Measurements from ENCODE around the gene CCDC106. TPM values are rescaled to one million over a fixed set of nuclear protein-coding genes. Genes with fewer than 3 reads are reported as not detected.

CCDC106 gene
- total and polyA plus RNA-seq, 8 donors = 9.7 to 16.8 (median 14.7) TPM

GRCh38 chr19:55700813-55701212, 52.8 kb downstream of the CCDC106 start:
- intact Hi-C loops (cut with DNase I) = no loop called here
- H3K36me3 ChIP-seq = peaks cover 0 to 67% of the 10 kb centered on the region in 2 donors
- H3K27me3 ChIP-seq = no peaks in the 10 kb centered on the region
- H3K9me3 ChIP-seq = no peaks in the 10 kb centered on the region
- ATAC-seq (no peak), DNase-seq (no peak)
- H3K4me1 ChIP-seq = no peaks in the 10 kb centered on the region
- TF ChIP-seq, protein P1, sequence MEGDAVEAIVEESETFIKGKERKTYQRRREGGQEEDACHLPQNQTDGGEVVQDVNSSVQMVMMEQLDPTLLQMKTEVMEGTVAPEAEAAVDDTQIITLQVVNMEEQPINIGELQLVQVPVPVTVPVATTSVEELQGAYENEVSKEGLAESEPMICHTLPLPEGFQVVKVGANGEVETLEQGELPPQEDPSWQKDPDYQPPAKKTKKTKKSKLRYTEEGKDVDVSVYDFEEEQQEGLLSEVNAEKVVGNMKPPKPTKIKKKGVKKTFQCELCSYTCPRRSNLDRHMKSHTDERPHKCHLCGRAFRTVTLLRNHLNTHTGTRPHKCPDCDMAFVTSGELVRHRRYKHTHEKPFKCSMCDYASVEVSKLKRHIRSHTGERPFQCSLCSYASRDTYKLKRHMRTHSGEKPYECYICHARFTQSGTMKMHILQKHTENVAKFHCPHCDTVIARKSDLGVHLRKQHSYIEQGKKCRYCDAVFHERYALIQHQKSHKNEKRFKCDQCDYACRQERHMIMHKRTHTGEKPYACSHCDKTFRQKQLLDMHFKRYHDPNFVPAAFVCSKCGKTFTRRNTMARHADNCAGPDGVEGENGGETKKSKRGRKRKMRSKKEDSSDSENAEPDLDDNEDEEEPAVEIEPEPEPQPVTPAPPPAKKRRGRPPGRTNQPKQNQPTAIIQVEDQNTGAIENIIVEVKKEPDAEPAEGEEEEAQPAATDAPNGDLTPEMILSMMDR (IDR thresholded peaks at IDR 0.05) = no peak
- no peak overlapping the region for H3K27ac ChIP-seq
- no peak overlapping the region for H3K4me3 ChIP-seq

DNA sequence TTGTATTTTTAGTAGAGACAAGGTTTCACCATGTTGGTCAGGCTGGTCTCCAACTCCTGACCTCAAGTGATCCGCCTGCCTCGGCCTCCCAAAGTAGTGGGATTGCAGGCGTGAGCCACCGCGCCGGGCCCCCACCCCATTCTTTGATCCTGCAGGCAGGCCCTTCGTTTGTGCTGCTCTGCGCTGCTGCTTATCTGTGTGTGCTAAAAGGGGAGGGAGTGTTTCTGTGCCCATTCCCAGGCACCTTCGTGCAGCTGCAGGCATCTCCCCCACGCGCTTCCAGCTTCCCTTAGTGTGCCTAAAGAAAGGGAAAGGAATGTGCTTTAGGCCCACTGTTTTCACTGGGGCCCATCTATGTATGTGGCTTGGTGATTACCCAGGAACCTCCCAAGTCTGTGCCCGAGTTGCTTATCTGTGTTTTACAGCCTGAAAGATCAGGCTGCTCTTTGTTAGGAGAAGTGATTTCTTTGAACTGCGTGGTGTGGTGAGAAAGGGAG, 54.2 kb downstream of the CCDC106 start:
- peaks cover 0 to 53% of the 10 kb centered on the region in 2 donors for H3K36me3 ChIP-seq
- TF ChIP-seq, protein P1 (IDR thresholded peaks at IDR 0.05) = no peak
- H3K27ac ChIP-seq = no peak overlapping the region
- DNase-seq (no peak), ATAC-seq (no peak)
- intact Hi-C loops (cut with DNase I) = no loop called here
- no peak overlapping the region for H3K4me3 ChIP-seq
- no peaks in the 10 kb centered on the region for H3K4me1 ChIP-seq
- H3K9me3 ChIP-seq = no peaks in the 10 kb centered on the region
- no peaks in the 10 kb centered on the region for H3K27me3 ChIP-seq

Other genes with a start within 250 kb of the CCDC106 start
- 10 to 100 TPM; 26.5 to 39.1 TPM for gene UBE2S, start 240.4 kb upstream of the CCDC106 start, total RNA-seq
- gene UBE2S, start 240.4 kb upstream of the CCDC106 start, polyA plus RNA-seq (ENCODE audit: insufficient read length in 6 of 6) = 10 to 100 TPM; 27.4 to 71.2 (median 35.7) TPM
- gene SHISA7, start 204.9 kb upstream of the CCDC106 start, total RNA-seq = not detected
- gene SHISA7, start 204.9 kb upstream of the CCDC106 start, polyA plus RNA-seq (ENCODE audit: insufficient read length in 6 of 6) = under 1 TPM; 0.11 to 0.23 (median 0.20) TPM
- gene ISOC2, start 186.6 kb upstream of the CCDC106 start, total RNA-seq = 10 to 100 TPM; 36.2 to 49.4 TPM
- gene ISOC2, start 186.6 kb upstream of the CCDC106 start, polyA plus RNA-seq (ENCODE audit: insufficient read length in 6 of 6) = 10 to 100 TPM; 23.8 to 38.3 (median 29.6) TPM
- gene C19orf85, start 183.5 kb upstream of the CCDC106 start, total RNA-seq = not detected
- not detected for gene C19orf85, start 183.5 kb upstream of the CCDC106 start, polyA plus RNA-seq (ENCODE audit: insufficient read length in 6 of 6)
- gene ZNF628, start 171.6 kb upstream of the CCDC106 start, total RNA-seq = 1 to 10 TPM; 8.7 to 9.5 TPM
- gene ZNF628, start 171.6 kb upstream of the CCDC106 start, polyA plus RNA-seq (ENCODE audit: insufficient read length in 6 of 6) = 1 to 10 TPM; 1.6 to 5.4 (median 2.8) TPM
- 10 to 100 TPM; 22.9 to 37.2 TPM for gene NAT14, start 163.0 kb upstream of the CCDC106 start, total RNA-seq
- gene NAT14, start 163.0 kb upstream of the CCDC106 start, polyA plus RNA-seq (ENCODE audit: insufficient read length in 6 of 6) = 10 to 100 TPM; 34.7 to 46.6 (median 41.3) TPM
- gene SSC5D, start 159.8 kb upstream of the CCDC106 start, total RNA-seq = 10 to 100 TPM in 1 of 2 donors, 1 to 10 TPM in 1; 5.3 to 45.9 TPM
- 10 to 100 TPM in 1 of 6 donors, 1 to 10 TPM in 5; 4.1 to 12.7 (median 8.0) TPM for gene SSC5D, start 159.8 kb upstream of the CCDC106 start, polyA plus RNA-seq (ENCODE audit: insufficient read length in 6 of 6)
- not detected for gene SBK2, start 111.1 kb upstream of the CCDC106 start, total RNA-seq
- under 1 TPM in 1 of 6 donors, not detected in 5; 0.20 TPM for gene SBK2, start 111.1 kb upstream of the CCDC106 start, polyA plus RNA-seq (ENCODE audit: insufficient read length in 6 of 6)
- gene SBK3, start 102.7 kb upstream of the CCDC106 start, total RNA-seq = under 1 TPM; 0.26 to 0.50 TPM
- gene SBK3, start 102.7 kb upstream of the CCDC106 start, polyA plus RNA-seq (ENCODE audit: insufficient read length in 6 of 6) = 1 to 10 TPM in 2 of 6 donors, under 1 TPM in 4; 0.46 to 1.7 (median 0.69) TPM
- gene ZNF579, start 67.4 kb upstream of the CCDC106 start, total RNA-seq = 10 to 100 TPM; 12.8 to 14.7 TPM
- 10 to 100 TPM; 10.7 to 13.9 (median 12.5) TPM for gene ZNF579, start 67.4 kb upstream of the CCDC106 start, polyA plus RNA-seq (ENCODE audit: insufficient read length in 6 of 6)
- gene FIZ1, start 48.7 kb upstream of the CCDC106 start, total RNA-seq = 10 to 100 TPM; 11.0 to 14.4 TPM
- 10 to 100 TPM; 16.7 to 22.6 (median 19.6) TPM for gene FIZ1, start 48.7 kb upstream of the CCDC106 start, polyA plus RNA-seq (ENCODE audit: insufficient read length in 6 of 6)
- gene ZNF524, start 47.9 kb upstream of the CCDC106 start, total RNA-seq = 10 to 100 TPM; 22.3 to 22.4 TPM
- gene ZNF524, start 47.9 kb upstream of the CCDC106 start, polyA plus RNA-seq (ENCODE audit: insufficient read length in 6 of 6) = 1 to 10 TPM; 4.9 to 9.0 (median 6.9) TPM
- gene ZNF865, start 42.6 kb upstream of the CCDC106 start, total RNA-seq = 10 to 100 TPM; 13.7 to 16.1 TPM
- 10 to 100 TPM in 2 of 6 donors, 1 to 10 TPM in 4; 5.9 to 12.2 (median 8.4) TPM for gene ZNF865, start 42.6 kb upstream of the CCDC106 start, polyA plus RNA-seq (ENCODE audit: insufficient read length in 6 of 6)
- 1 to 10 TPM; 6.0 to 8.0 TPM for gene ZNF784, start 23.6 kb upstream of the CCDC106 start, total RNA-seq
- 10 to 100 TPM in 1 of 6 donors, 1 to 10 TPM in 5; 8.3 to 11.6 (median 8.9) TPM for gene ZNF784, start 23.6 kb upstream of the CCDC106 start, polyA plus RNA-seq (ENCODE audit: insufficient read length in 6 of 6)
- gene ZNF580, start 7.2 kb upstream of the CCDC106 start, total RNA-seq = 10 to 100 TPM; 33.8 to 34.7 TPM
- 10 to 100 TPM; 35.8 to 49.5 (median 44.2) TPM for gene ZNF580, start 7.2 kb upstream of the CCDC106 start, polyA plus RNA-seq (ENCODE audit: insufficient read length in 6 of 6)
- gene ZNF581, start 4.6 kb upstream of the CCDC106 start, total RNA-seq = 10 to 100 TPM; 14.5 to 19.5 TPM
- gene ZNF581, start 4.6 kb upstream of the CCDC106 start, polyA plus RNA-seq (ENCODE audit: insufficient read length in 6 of 6) = 10 to 100 TPM; 24.2 to 32.3 (median 28.8) TPM
- 100 to 1,000 TPM; 123 to 145 TPM for gene U2AF2, start 6.8 kb downstream of the CCDC106 start, total RNA-seq
- 100 to 1,000 TPM; 160 to 213 (median 176) TPM for gene U2AF2, start 6.8 kb downstream of the CCDC106 start, polyA plus RNA-seq (ENCODE audit: insufficient read length in 6 of 6)
- gene EPN1, start 27.0 kb downstream of the CCDC106 start, total RNA-seq = 100 to 1,000 TPM; 114 to 120 TPM
- gene EPN1, start 27.0 kb downstream of the CCDC106 start, polyA plus RNA-seq (ENCODE audit: insufficient read length in 6 of 6) = 100 to 1,000 TPM in 1 of 6 donors, 10 to 100 TPM in 5; 67.7 to 104 (median 88.6) TPM
- not detected for gene NLRP9, start 90.2 kb downstream of the CCDC106 start, total RNA-seq
- gene NLRP9, start 90.2 kb downstream of the CCDC106 start, polyA plus RNA-seq (ENCODE audit: insufficient read length in 6 of 6) = under 1 TPM in 1 of 6 donors, not detected in 5; 0.08 TPM
- not detected for gene RFPL4A, start 110.9 kb downstream of the CCDC106 start, total RNA-seq
- under 1 TPM in 1 of 6 donors, not detected in 5; 0.34 TPM for gene RFPL4A, start 110.9 kb downstream of the CCDC106 start, polyA plus RNA-seq (ENCODE audit: insufficient read length in 6 of 6)
- gene RFPL4AL1, start 120.9 kb downstream of the CCDC106 start, total RNA-seq = not detected
- under 1 TPM in 2 of 6 donors, not detected in 4; 0.18 to 0.19 TPM for gene RFPL4AL1, start 120.9 kb downstream of the CCDC106 start, polyA plus RNA-seq (ENCODE audit: insufficient read length in 6 of 6)
- gene NLRP11, start 183.8 kb downstream of the CCDC106 start, total RNA-seq = not detected
- gene NLRP11, start 183.8 kb downstream of the CCDC106 start, polyA plus RNA-seq (ENCODE audit: insufficient read length in 6 of 6) = under 1 TPM in 2 of 6 donors, not detected in 4; 0.04 TPM
- gene NLRP4, start 188.3 kb downstream of the CCDC106 start, total RNA-seq = not detected
- gene NLRP4, start 188.3 kb downstream of the CCDC106 start, polyA plus RNA-seq (ENCODE audit: insufficient read length in 6 of 6) = not detected

All from left lung (tissue), 10 donors.